B cell (primary cell): Measurements from ENCODE around the gene CCDC59. TPM values are rescaled to one million over a fixed set of nuclear protein-coding genes. Genes with fewer than 3 reads are reported as not detected.

Experiments used
- ATAC-seq: fragments of 200-7000 bp; cut with Tn5 transposase; one replicate; pipeline ENCODE4 v1.10.0; 2021; ENCODE audit warnings: low read depth, mild to moderate bottlenecking, moderate number of reproducible peaks, moderate library complexity
- CTCF ChIA-PET: fragments of 350-600 bp; sonication (Branson Sonifier 250); formaldehyde crosslinking; loops from one replicate; lab custom pipeline; 2021; ENCODE audit warnings: antibody characterized with exemption, inconsistent platforms; lab: Charles Lee
- POLR2A ChIA-PET: fragments of 350-600 bp; sonication (Branson Sonifier 250); formaldehyde crosslinking; loops from one replicate; lab custom pipeline; 2021; ENCODE audit warnings: antibody characterized with exemption; lab: Charles Lee
- DNase-seq: peaks from one replicate; pipeline ENCODE4 v3.0.0; 2013
- H2AFZ ChIP-seq: 2 replicates; pipeline ENCODE4 v1.6.1; 2012; ENCODE audit warnings: mild to moderate bottlenecking, low read depth, low read length; ENCODE audit not compliant: insufficient read depth, poor library complexity, severe bottlenecking
- H3K27ac ChIP-seq, 2 donors: 1 replicate in 1 of 2; 2 replicates in 1 of 2; pipeline ENCODE4 v1.5.1; 2012 to 2013; ENCODE audit warnings: low read length in 2 of 2, mild to moderate bottlenecking in 2 of 2, moderate library complexity in 1 of 2
- H3K27me3 ChIP-seq, 4 experiments: fragments of 200-600 bp in 1 of 4; sonication (generic) in 1 of 4; replicated peaks in 1 of 4; 1 replicate in 2 of 4; 2 replicates in 2 of 4; pipeline versions ENCODE4 v1.6.1 to v1.7.0; 2013 to 2016; ENCODE audit warnings: low read length in 3 of 4, mild to moderate bottlenecking in 2 of 4, mixed read lengths in 1 of 4, moderate library complexity in 1 of 4; ENCODE audit not compliant: insufficient read depth in 4 of 4, control insufficient read depth in 3 of 4; ENCODE audit errors: control extremely low read depth in 1 of 4
- H3K36me3 ChIP-seq, 2 experiments: replicated peaks in 1 of 2; 1 replicate in 1 of 2; 2 replicates in 1 of 2; pipeline versions ENCODE4 v1.6.1 to v1.7.1; 2013; ENCODE audit warnings: low read length in 1 of 2; ENCODE audit not compliant: insufficient read depth in 2 of 2, control insufficient read depth in 1 of 2; ENCODE audit errors: control extremely low read depth in 1 of 2, extremely low read depth in 1 of 2
- H3K4me1 ChIP-seq, 2 donors: fragments of 200-600 bp in 1 of 2; sonication (generic) in 1 of 2; 1 replicate in 1 of 2; 2 replicates in 1 of 2; pipeline versions ENCODE4 v1.5.1 to v1.6.1; 2013 to 2017; ENCODE audit warnings: low read length in 2 of 2; ENCODE audit not compliant: control insufficient read depth in 2 of 2, insufficient read depth in 2 of 2
- H3K4me2 ChIP-seq: replicated peaks from 2 replicates; pipeline ENCODE3; 2012; ENCODE audit warnings: mild to moderate bottlenecking, low read depth, low read length; ENCODE audit not compliant: poor library complexity, severe bottlenecking
- H3K4me3 ChIP-seq, 5 experiments: fragments of 200-600 bp in 1 of 5; sonication (generic) in 1 of 5; 1 replicate in 3 of 5; 2 replicates in 2 of 5; pipeline versions ENCODE4 v1.5.1 to v1.7.0; 2011 to 2016; ENCODE audit warnings: low read length in 4 of 5, mild to moderate bottlenecking in 4 of 5, low read depth in 2 of 5, control low read depth in 1 of 5, moderate library complexity in 1 of 5; ENCODE audit not compliant: insufficient read depth in 1 of 5; ENCODE audit errors: control extremely low read depth in 1 of 5, extremely low read depth in 1 of 5
- H3K79me2 ChIP-seq: fragments of 200-600 bp; sonication (generic); one replicate; pipeline ENCODE4 v1.6.0; 2016; ENCODE audit warnings: low read length; ENCODE audit not compliant: control insufficient read depth, insufficient read depth
- H3K9ac ChIP-seq: fragments of 200-600 bp; sonication (generic); 2 replicates; pipeline ENCODE4 v1.6.1; 2017; ENCODE audit warnings: mild to moderate bottlenecking, low read length, moderate library complexity
- H3K9me3 ChIP-seq, 3 donors: one replicate each; pipeline versions ENCODE4 v1.6.1 to v1.7.1; 2013; ENCODE audit warnings: low read length in 2 of 3; ENCODE audit not compliant: control insufficient read depth in 2 of 3, insufficient read depth in 1 of 3; ENCODE audit errors: control extremely low read depth in 1 of 3
- H4K20me1 ChIP-seq: 2 replicates; pipeline ENCODE4 v1.6.0; 2012; ENCODE audit warnings: mild to moderate bottlenecking, low read length; ENCODE audit not compliant: insufficient read depth, control insufficient read depth, poor library complexity, severe bottlenecking
- H3K27ac Mint-ChIP-seq: one replicate; pipeline ENCODE4 v1.8.0; 2021; ENCODE audit warnings: mixed read lengths
- H3K27me3 Mint-ChIP-seq: one replicate; pipeline ENCODE4 v1.8.0; 2021; ENCODE audit warnings: mixed read lengths
- H3K4me1 Mint-ChIP-seq: one replicate; pipeline ENCODE4 v1.8.0; 2021; ENCODE audit warnings: mixed read lengths
- H3K4me3 Mint-ChIP-seq: one replicate; pipeline ENCODE4 v1.8.0; 2021; ENCODE audit warnings: mixed read lengths
- H3K9me3 Mint-ChIP-seq: one replicate; pipeline ENCODE4 v1.8.0; 2022; ENCODE audit warnings: mixed read lengths; ENCODE audit not compliant: insufficient read depth
- CTCF ChIP-seq: fragments of 200-600 bp; IDR thresholded peaks from one replicate; pipeline ENCODE4 v1.8.0; 2022; ENCODE audit warnings: antibody characterized with exemption, mild to moderate bottlenecking
- EZH2 ChIP-seq: IDR thresholded peaks from 2 replicates; pipeline ENCODE4 v1.6.1; 2012; ENCODE audit warnings: borderline replicate concordance, low read depth, mild to moderate bottlenecking, moderate library complexity, low read length; ENCODE audit not compliant: insufficient read depth, poor library complexity, severe bottlenecking
- WGBS: methylation state at CpG from one replicate; pipeline ENCODE4 v1.1.5; 2013; ENCODE audit warnings: missing lambda C conversion rate; ENCODE audit not compliant: insufficient coverage; 5-methylcytosine and 5-hydroxymethylcytosine counted together
- intact Hi-C: fragments of 100-400 bp; cut with micrococcal nuclease; formaldehyde crosslinking; loops from one replicate; pipeline ENCODE4 v1.10.0; 2022
- polyA plus RNA-seq: library from polyadenylated mRNA; depleted of rRNA; stranded (reverse); fragments of >200 nt; gene quantifications from 2 replicates; pipeline ENCODE4 v1.2.3, GENCODE V29; 2012
- total RNA-seq, 2 donors: library from RNA; stranded (reverse); fragments of 120-200 nt in 1 of 2; gene quantifications; 1 replicate in 1 of 2; 2 replicates in 1 of 2; pipeline versions ENCODE4 v1.2.3 to v1.2.4, GENCODE V29; 2013 to 2022

Gene CCDC59
- total and polyA plus RNA-seq, 2 donors (not counting 1 experiment from before 2014, with no cell fraction given) = 54.7 to 55.0 TPM

GRCh38 chr12:82406651-82407050, 48.5 kb upstream of the CCDC59 start:
- intact Hi-C loops = no loop called here
- no peak overlapping the region for H3K27ac Mint-ChIP-seq
- whole genome bisulfite sequencing = 100% methylated on average over 1 of the region's 1 CpG

GRCh38 chr12:82400819-82401218, 42.6 kb upstream of the CCDC59 start:
- Mint-ChIP-seq H3K4me3 (no peak overlapping the region), H3K27me3 (no peaks in the 10 kb centered on the region), H3K27ac (no peak overlapping the region), H3K9me3 (no peaks in the 10 kb centered on the region), H3K4me1 (no peaks in the 10 kb centered on the region)
- no peak for ATAC-seq
- no peaks in the 10 kb centered on the region for H4K20me1 ChIP-seq
- H3K9me3 ChIP-seq = no peaks in the 10 kb centered on the region
- no peak overlapping the region for H2AFZ ChIP-seq
- WGBS = no CpG with 5 or more reads among the region's 2 CpGs
- no peak overlapping the region for H3K9ac ChIP-seq
- CTCF ChIA-PET = no interaction called here
- H3K79me2 ChIP-seq = no peaks in the 10 kb centered on the region
- no peaks in the 10 kb centered on the region for H3K27me3 ChIP-seq
- intact Hi-C loops = no loop called here
- POLR2A ChIA-PET = no interaction called here
- DNase-seq = no peak
- no peak overlapping the region for H3K4me3 ChIP-seq
- peaks cover 6 to 10% of the 10 kb centered on the region in 2 experiments for H3K36me3 ChIP-seq
- TF ChIP-seq EZH2 (no peak), CTCF (no peak)
- H3K4me2 ChIP-seq = no peak overlapping the region
- H3K27ac ChIP-seq = no peak overlapping the region
- H3K4me1 ChIP-seq = no peaks in the 10 kb centered on the region

More at GRCh38 chr12:82406651-82407050, 48.5 kb upstream of the CCDC59 start:
- Mint-ChIP-seq H3K4me3 (no peak overlapping the region), H3K4me1 (no peaks in the 10 kb centered on the region), H3K27me3 (no peaks in the 10 kb centered on the region), H3K9me3 (no peaks in the 10 kb centered on the region)
- Histone ChIP-seq H3K27ac (no peak overlapping the region), H4K20me1 (no peaks in the 10 kb centered on the region), H3K36me3 (peaks cover 6 to 7% of the 10 kb centered on the region in 2 experiments), H3K79me2 (no peaks in the 10 kb centered on the region), H2AFZ (no peak overlapping the region), H3K4me2 (no peak overlapping the region), H3K27me3 (no peaks in the 10 kb centered on the region), H3K9ac (no peak overlapping the region), H3K9me3 (no peaks in the 10 kb centered on the region), H3K4me3 (no peak overlapping the region), H3K4me1 (no peaks in the 10 kb centered on the region)
- POLR2A ChIA-PET = no interaction called here
- TF ChIP-seq CTCF (no peak), EZH2 (no peak)
- no peak for ATAC-seq
- CTCF ChIA-PET = no interaction called here
- DNase-seq = no peak
